CD4-positive, alpha-beta memory T cell (primary cell): Measurements from ENCODE around the gene AGTR1. TPM values are rescaled to one million over a fixed set of nuclear protein-coding genes. Genes with fewer than 3 reads are reported as not detected.

Experiments used
- CTCF ChIA-PET: fragments of 350-600 bp; sonication (Branson Sonifier 250); formaldehyde crosslinking; loops from one replicate; lab custom pipeline; 2021; ENCODE audit warnings: inconsistent platforms; ENCODE audit not compliant: partially characterized antibody; lab: Charles Lee
- POLR2A ChIA-PET: fragments of 350-600 bp; sonication (Branson Sonifier 250); formaldehyde crosslinking; loops from one replicate; lab custom pipeline; 2021; ENCODE audit not compliant: partially characterized antibody; lab: Charles Lee
- DNase-seq, 5 donors: peaks; one replicate each; pipeline versions ENCODE4 v3.0.0 to v3.0.0-alpha.2; 2020 to 2022; ENCODE audit warnings: mixed read lengths in 1 of 5
- H3K27ac ChIP-seq: one replicate; pipeline ENCODE4 v1.7.0; 2013; ENCODE audit warnings: low read depth, low read length
- H3K27me3 ChIP-seq: 2 replicates; pipeline ENCODE4 v1.7.0; 2013; ENCODE audit warnings: mild to moderate bottlenecking, low read length, moderate library complexity; ENCODE audit not compliant: insufficient read depth
- H3K36me3 ChIP-seq: 2 replicates; pipeline ENCODE4 v1.7.0; 2013; ENCODE audit warnings: mild to moderate bottlenecking, low read length, moderate library complexity; ENCODE audit not compliant: insufficient read depth
- H3K4me1 ChIP-seq: 2 replicates; pipeline ENCODE4 v1.7.0; 2013; ENCODE audit warnings: mild to moderate bottlenecking, low read length, moderate library complexity; ENCODE audit not compliant: insufficient read depth
- H3K4me3 ChIP-seq, 2 donors: one replicate each; pipeline ENCODE4 v1.7.0; 2013; ENCODE audit warnings: low read length in 2 of 2, mild to moderate bottlenecking in 1 of 2
- H3K9me3 ChIP-seq, 2 donors: one replicate each; pipeline ENCODE4 v1.7.0; 2013; ENCODE audit warnings: low read length in 2 of 2, control low read depth in 1 of 2; ENCODE audit not compliant: control insufficient read depth in 1 of 2
- H3K27ac Mint-ChIP-seq, 7 donors: one replicate each; pipeline ENCODE4 v1.8.0; 2020 to 2021; ENCODE audit warnings: mixed read lengths in 7 of 7, mild to moderate bottlenecking in 6 of 7, inconsistent platforms in 3 of 7, moderate library complexity in 3 of 7
- H3K27me3 Mint-ChIP-seq, 2 donors: one replicate each; pipeline ENCODE4 v1.8.0; 2020 to 2021; ENCODE audit warnings: mixed read lengths in 2 of 2
- H3K36me3 Mint-ChIP-seq, 2 donors: one replicate each; pipeline ENCODE4 v1.8.0; 2020 to 2021; ENCODE audit warnings: mixed read lengths in 2 of 2, inconsistent platforms in 1 of 2, mild to moderate bottlenecking in 1 of 2
- H3K4me1 Mint-ChIP-seq, 4 donors: one replicate each; pipeline ENCODE4 v1.8.0; 2020 to 2021; ENCODE audit warnings: mixed read lengths in 4 of 4, mild to moderate bottlenecking in 1 of 4
- H3K4me3 Mint-ChIP-seq, 8 donors: one replicate each; pipeline ENCODE4 v1.8.0; 2020 to 2021; ENCODE audit warnings: mixed read lengths in 8 of 8, mild to moderate bottlenecking in 7 of 8, moderate library complexity in 6 of 8, inconsistent platforms in 3 of 8
- H3K9me3 Mint-ChIP-seq, 8 donors: one replicate each; pipeline ENCODE4 v1.8.0; 2020 to 2021; ENCODE audit warnings: mixed read lengths in 8 of 8, mild to moderate bottlenecking in 5 of 8, inconsistent platforms in 3 of 8, moderate library complexity in 1 of 8
- intact Hi-C: fragments of 100-400 bp; cut with micrococcal nuclease; formaldehyde crosslinking; loops from one replicate; pipeline ENCODE4 v1.15.1; 2023
- polyA plus RNA-seq, 2 donors: library from polyadenylated mRNA; unstranded; fragments of 300-500 nt; fragmentation: Illumina TruSeq; gene quantifications; one replicate each; pipeline ENCODE4 v1.2.3, GENCODE V29; 2021
- total RNA-seq, 2 experiments: library from RNA; stranded (reverse); gene quantifications; one replicate each; pipeline ENCODE4 v1.2.3, GENCODE V29; 2021

The AGTR1 gene
- total and polyA plus RNA-seq, 4 experiments from 2014 or later: not detected

DNA sequence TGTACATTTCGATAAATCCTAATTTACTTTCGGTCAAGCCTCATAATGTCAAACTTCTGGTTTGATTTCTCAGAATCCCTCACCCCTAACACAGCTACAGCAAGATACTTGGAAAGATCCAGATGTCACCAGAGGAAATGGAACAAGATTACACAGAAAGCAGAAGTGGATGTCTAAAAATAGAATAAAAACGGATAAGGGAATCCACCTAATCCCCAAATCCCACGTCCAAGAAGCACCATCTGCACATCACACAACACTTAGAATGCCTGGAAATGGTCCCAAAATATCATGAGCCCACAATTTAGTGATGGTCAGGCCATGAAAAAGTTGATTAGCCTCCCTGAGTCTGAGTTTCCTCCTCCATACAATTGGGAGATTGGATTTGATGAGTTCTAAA, 61.7 kb downstream of the AGTR1 start:
- Mint-ChIP-seq H3K4me3 (no peak overlapping the region), H3K27me3 (no peaks in the 10 kb centered on the region), H3K9me3 (peaks cover 0 to 9% (median 0%) of the 10 kb centered on the region in 8 donors), H3K27ac (no peak overlapping the region), H3K36me3 (no peaks in the 10 kb centered on the region), H3K4me1 (no peaks in the 10 kb centered on the region)
- Histone ChIP-seq H3K9me3 (no peaks in the 10 kb centered on the region), H3K27me3 (no peaks in the 10 kb centered on the region), H3K4me3 (no peak overlapping the region), H3K36me3 (no peaks in the 10 kb centered on the region), H3K4me1 (no peaks in the 10 kb centered on the region), H3K27ac (no peak overlapping the region)
- CTCF ChIA-PET: no interaction called here
- intact Hi-C loops: no loop called here
- DNase-seq: no peak
- POLR2A ChIA-PET: no interaction called here

DNA sequence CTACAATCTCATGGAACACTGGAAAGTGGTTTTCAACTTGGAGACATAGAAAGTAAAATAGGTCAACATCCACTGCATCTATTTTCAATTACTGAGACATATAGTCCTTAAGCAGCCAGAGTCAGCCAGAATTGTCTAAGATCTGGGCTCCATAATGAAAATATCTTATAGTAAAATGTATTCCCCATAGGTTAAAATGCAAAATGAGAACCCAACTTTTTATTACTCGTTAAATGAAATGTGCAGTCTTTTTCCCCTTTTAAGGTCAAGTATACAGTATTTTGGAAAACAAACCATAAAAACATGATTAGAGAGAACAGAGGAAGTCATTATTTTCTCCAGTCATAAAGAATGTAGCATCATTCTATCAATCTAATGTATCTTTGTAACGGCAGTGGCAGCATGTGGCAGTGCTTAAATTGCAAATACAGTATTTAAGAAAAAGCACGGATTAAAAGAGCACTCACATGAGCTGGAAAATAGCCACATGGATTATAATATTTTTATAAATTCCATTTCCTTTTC, 65.5 kb downstream of the AGTR1 start:
- Histone ChIP-seq H3K36me3 (no peaks in the 10 kb centered on the region), H3K4me1 (no peaks in the 10 kb centered on the region), H3K27ac (no peak overlapping the region), H3K9me3 (no peaks in the 10 kb centered on the region), H3K27me3 (no peaks in the 10 kb centered on the region), H3K4me3 (no peak overlapping the region)
- no peak overlapping the region for H3K27ac Mint-ChIP-seq
- no peak overlapping the region for H3K4me3 Mint-ChIP-seq
- peaks cover 0 to 7% (median 3%) of the 10 kb centered on the region in 8 donors for H3K9me3 Mint-ChIP-seq
- no peaks in the 10 kb centered on the region for H3K4me1 Mint-ChIP-seq
- POLR2A ChIA-PET: no interaction called here
- DNase-seq: no peak
- H3K27me3 Mint-ChIP-seq: peaks cover 0 to 2% of the 10 kb centered on the region in 2 donors
- CTCF ChIA-PET: no interaction called here
- intact Hi-C loops: no loop called here
- H3K36me3 Mint-ChIP-seq: no peaks in the 10 kb centered on the region

DNA sequence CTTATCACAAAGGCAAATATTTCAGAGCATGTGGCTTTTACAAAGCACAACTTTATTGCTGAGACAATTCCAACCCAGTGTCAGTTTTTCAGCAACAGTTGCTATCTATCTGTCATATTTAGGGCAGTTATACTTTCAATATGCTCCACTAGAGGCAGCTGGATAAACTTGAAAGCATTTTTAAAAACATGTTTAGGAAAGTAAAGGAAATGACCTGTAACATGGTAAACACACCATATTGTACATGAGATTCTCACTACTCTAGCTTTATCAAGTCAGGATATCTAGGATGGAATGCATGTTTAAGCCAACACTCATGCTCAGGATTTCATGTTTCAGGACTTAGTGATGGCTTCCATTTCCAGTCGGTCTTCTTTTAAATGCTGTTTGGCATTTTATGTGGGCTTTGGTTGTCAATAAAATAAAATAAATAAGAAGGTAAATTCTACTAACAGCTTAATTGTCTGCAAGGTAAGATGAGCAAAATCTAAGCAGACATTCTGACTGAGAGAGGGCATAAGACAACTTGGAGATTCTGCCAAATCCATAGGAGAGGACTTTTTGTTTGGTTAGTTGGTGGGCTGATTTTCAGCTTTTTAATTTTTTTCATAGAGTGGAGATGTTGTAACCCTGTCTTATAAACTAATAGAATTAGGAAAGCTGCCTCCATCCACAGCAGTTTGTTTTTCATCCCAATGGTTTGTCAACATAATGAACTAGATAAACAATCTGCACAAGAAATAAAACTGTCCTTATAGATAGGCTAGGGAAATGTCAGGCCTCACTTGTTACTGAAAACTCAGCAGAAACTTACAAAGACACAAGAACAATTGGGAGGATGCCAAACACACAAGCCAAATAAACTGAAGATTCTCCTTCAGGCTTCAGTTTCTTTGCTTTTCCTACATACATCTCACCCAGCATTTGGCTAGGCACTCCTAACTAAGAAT, 66.6 kb downstream of the AGTR1 start:
- H3K27me3 ChIP-seq: no peaks in the 10 kb centered on the region
- DNase-seq: no peak
- H3K27ac ChIP-seq: no peak overlapping the region
- H3K9me3 ChIP-seq: no peaks in the 10 kb centered on the region
- Mint-ChIP-seq H3K27me3 (peaks cover 0 to 2% of the 10 kb centered on the region in 2 donors), H3K9me3 (peaks cover 0 to 14% (median 4%) of the 10 kb centered on the region in 8 donors), H3K36me3 (no peaks in the 10 kb centered on the region), H3K27ac (no peak overlapping the region), H3K4me3 (no peak overlapping the region), H3K4me1 (no peaks in the 10 kb centered on the region)
- no peak overlapping the region for H3K4me3 ChIP-seq
- ChIA-PET CTCF (no interaction called here), POLR2A (no interaction called here)
- intact Hi-C loops: no loop called here
- H3K4me1 ChIP-seq: no peaks in the 10 kb centered on the region
- H3K36me3 ChIP-seq: no peaks in the 10 kb centered on the region

DNA sequence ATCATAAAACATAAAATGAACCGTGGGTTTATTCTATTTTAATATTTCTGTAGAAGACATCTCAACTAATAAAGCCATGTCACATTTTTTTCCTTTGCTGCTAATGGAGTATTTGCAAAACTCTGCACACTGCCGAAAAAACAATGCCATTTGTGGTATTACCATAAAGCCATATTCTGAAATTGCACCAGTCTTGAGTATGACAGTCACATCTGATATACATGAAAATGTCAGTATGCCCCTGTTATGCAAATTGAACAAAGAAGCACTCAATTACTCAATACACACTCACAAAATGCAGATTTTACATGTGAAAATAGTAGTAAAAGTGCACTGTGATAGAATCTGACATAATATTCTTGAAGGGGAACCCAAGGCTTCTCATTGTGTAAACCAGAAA, 74.7 kb downstream of the AGTR1 start:
- no peaks in the 10 kb centered on the region for H3K4me1 ChIP-seq
- ChIA-PET POLR2A (no interaction called here), CTCF (no interaction called here)
- Mint-ChIP-seq H3K27me3 (no peaks in the 10 kb centered on the region), H3K9me3 (peaks cover 0 to 16% (median 5%) of the 10 kb centered on the region in 8 donors), H3K27ac (no peak overlapping the region), H3K4me1 (no peaks in the 10 kb centered on the region), H3K36me3 (no peaks in the 10 kb centered on the region), H3K4me3 (no peak overlapping the region)
- no peaks in the 10 kb centered on the region for H3K9me3 ChIP-seq
- no peaks in the 10 kb centered on the region for H3K27me3 ChIP-seq
- DNase-seq: no peak
- no peak overlapping the region for H3K4me3 ChIP-seq
- intact Hi-C loops: no loop called here
- H3K27ac ChIP-seq: no peak overlapping the region
- H3K36me3 ChIP-seq: no peaks in the 10 kb centered on the region

DNA sequence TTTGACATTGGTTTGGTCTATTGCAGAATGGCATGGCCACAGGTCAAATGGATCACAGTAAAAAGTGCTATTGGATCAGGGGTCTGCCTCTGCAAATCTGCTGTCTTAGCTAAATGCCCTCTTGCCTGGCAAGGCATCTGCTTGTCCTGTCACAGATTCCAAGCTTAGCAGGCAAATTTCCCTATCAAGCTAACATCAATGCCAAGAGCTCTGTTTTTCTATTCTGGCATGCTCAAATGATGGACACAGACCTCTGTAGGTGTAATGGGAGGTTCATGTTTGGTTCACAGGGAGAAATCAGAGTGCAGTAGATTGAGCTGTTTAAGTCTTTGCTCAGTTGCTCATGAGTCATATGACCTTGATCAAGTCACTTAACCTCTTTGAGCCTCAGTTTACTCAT, 75.1 kb downstream of the AGTR1 start:
- peaks cover 0 to 16% (median 5%) of the 10 kb centered on the region in 8 donors for H3K9me3 Mint-ChIP-seq
- Histone ChIP-seq H3K4me1 (no peaks in the 10 kb centered on the region), H3K27me3 (no peaks in the 10 kb centered on the region), H3K36me3 (no peaks in the 10 kb centered on the region), H3K4me3 (no peak overlapping the region), H3K27ac (no peak overlapping the region), H3K9me3 (no peaks in the 10 kb centered on the region)
- intact Hi-C loops: no loop called here
- H3K27me3 Mint-ChIP-seq: no peaks in the 10 kb centered on the region
- ChIA-PET POLR2A (no interaction called here), CTCF (no interaction called here)
- no peak for DNase-seq
- H3K4me3 Mint-ChIP-seq: no peak overlapping the region
- no peaks in the 10 kb centered on the region for H3K36me3 Mint-ChIP-seq
- H3K4me1 Mint-ChIP-seq: no peaks in the 10 kb centered on the region
- H3K27ac Mint-ChIP-seq: no peak overlapping the region

DNA sequence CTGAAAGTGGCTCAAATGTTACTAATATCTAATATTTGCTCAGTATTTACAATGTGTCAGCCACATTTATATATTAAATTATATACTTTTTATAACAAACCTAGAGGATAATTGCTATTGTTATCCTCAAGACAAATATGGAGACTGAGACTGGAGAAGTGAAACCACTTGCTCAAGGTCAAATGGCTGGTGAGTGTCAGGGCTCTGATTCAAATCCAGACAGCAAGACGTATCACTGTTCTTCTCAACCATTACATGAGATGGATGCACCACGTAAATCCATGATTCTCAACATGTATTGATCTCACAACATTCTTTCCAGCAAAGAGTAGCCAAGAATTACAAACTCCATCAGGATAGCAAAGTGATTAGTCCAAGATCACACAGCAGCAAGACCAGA, 76.1 kb downstream of the AGTR1 start:
- Histone ChIP-seq H3K27me3 (no peaks in the 10 kb centered on the region), H3K4me1 (no peaks in the 10 kb centered on the region), H3K4me3 (no peak overlapping the region), H3K9me3 (no peaks in the 10 kb centered on the region), H3K27ac (no peak overlapping the region), H3K36me3 (no peaks in the 10 kb centered on the region)
- ChIA-PET CTCF (no interaction called here), POLR2A (no interaction called here)
- no peaks in the 10 kb centered on the region for H3K27me3 Mint-ChIP-seq
- H3K9me3 Mint-ChIP-seq: peaks cover 0 to 9% (median 5%) of the 10 kb centered on the region in 8 donors
- H3K36me3 Mint-ChIP-seq: no peaks in the 10 kb centered on the region
- no peak overlapping the region for H3K4me3 Mint-ChIP-seq
- DNase-seq: no peak
- intact Hi-C loops: no loop called here
- H3K27ac Mint-ChIP-seq: no peak overlapping the region
- H3K4me1 Mint-ChIP-seq: no peaks in the 10 kb centered on the region

DNA sequence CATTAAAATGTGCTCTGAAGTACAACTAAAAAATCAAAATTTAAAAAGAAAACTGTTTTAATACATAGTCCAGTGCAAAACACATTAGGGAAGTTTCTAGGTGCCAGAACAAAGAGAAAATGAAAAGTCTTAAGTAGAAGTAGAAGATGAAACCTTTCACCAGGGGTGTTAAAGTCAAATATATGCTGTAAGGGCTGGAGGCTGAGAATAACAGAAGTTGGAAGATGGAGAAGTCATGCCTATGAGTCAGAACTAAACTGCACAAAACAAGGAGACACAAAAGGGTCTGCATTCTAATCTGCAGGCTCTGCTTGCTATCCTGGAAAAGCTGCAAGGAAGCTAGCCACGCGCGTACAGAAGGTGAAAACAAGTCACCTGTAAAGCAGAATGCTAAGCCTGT, 81.2 kb downstream of the AGTR1 start:
- Mint-ChIP-seq H3K9me3 (peaks cover 0 to 2% (median 0%) of the 10 kb centered on the region in 8 donors), H3K36me3 (no peaks in the 10 kb centered on the region), H3K27me3 (no peaks in the 10 kb centered on the region), H3K4me1 (no peaks in the 10 kb centered on the region), H3K4me3 (no peak overlapping the region), H3K27ac (no peak overlapping the region)
- ChIA-PET CTCF (no interaction called here), POLR2A (no interaction called here)
- no peaks in the 10 kb centered on the region for H3K9me3 ChIP-seq
- intact Hi-C loops: no loop called here
- DNase-seq: no peak
- H3K27ac ChIP-seq: no peak overlapping the region
- H3K4me1 ChIP-seq: no peaks in the 10 kb centered on the region
- H3K36me3 ChIP-seq: no peaks in the 10 kb centered on the region
- H3K27me3 ChIP-seq: no peaks in the 10 kb centered on the region
- no peak overlapping the region for H3K4me3 ChIP-seq
